CMK (cell line): Measurements from ENCODE around the gene UROC1.

Experiments
- DNase-seq: peaks from one replicate; pipeline ENCODE4 v3.0.0-alpha.2; 2010; ENCODE audit warnings: low read depth

UROC1 gene

GRCh38 chr3:126494970-126495230, 22.7 kb downstream of the UROC1 start:
- DNase-seq, result no peak

GRCh38 chr3:126494204-126494969, 23.2 kb downstream of the UROC1 start:
- no peak for DNase-seq

GRCh38 chr3:126493739-126494138, 23.8 kb downstream of the UROC1 start:
- no peak for DNase-seq

- no peak for DNase-seq
Measured at GRCh38 chr3:126493051-126493450, 24.5 kb downstream of the UROC1 start.

- DNase-seq, result no peak
Measured at GRCh38 chr3:126491221-126492013, 26.2 kb downstream of the UROC1 start.

GRCh38 chr3:126490619-126491018, 27.0 kb downstream of the UROC1 start:
- no peak for DNase-seq

- DNase-seq, result no peak
Measured at GRCh38 chr3:126488886-126489569, 28.5 kb downstream of the UROC1 start.

- no peak for DNase-seq
Measured at GRCh38 chr3:126488185-126488584, 29.4 kb downstream of the UROC1 start.

- no peak for DNase-seq
Measured at GRCh38 chr3:126487151-126487771, 30.3 kb downstream of the UROC1 start.

- no peak for DNase-seq
Measured at GRCh38 chr3:126486360-126486847, 31.2 kb downstream of the UROC1 start.

GRCh38 chr3:126485956-126486355, 31.6 kb downstream of the UROC1 start:
- no peak for DNase-seq

GRCh38 chr3:126485176-126485897, 32.2 kb downstream of the UROC1 start:
- DNase-seq, result no peak

- no peak for DNase-seq
Measured at GRCh38 chr3:126484662-126485061, 32.9 kb downstream of the UROC1 start.

GRCh38 chr3:126484148-126484547, 33.4 kb downstream of the UROC1 start:
- DNase-seq, result no peak

- DNase-seq, result no peak
Measured at GRCh38 chr3:126483321-126483761, 34.2 kb downstream of the UROC1 start.

GRCh38 chr3:126482503-126483255, 34.9 kb downstream of the UROC1 start:
- no peak for DNase-seq

- no peak for DNase-seq
Measured at GRCh38 chr3:126481808-126482502, 35.6 kb downstream of the UROC1 start.

- no peak for DNase-seq
Measured at GRCh38 chr3:126480861-126481260, 36.7 kb downstream of the UROC1 start.

GRCh38 chr3:126480206-126480605, 37.4 kb downstream of the UROC1 start:
- DNase-seq, result no peak

- no peak for DNase-seq
Measured at GRCh38 chr3:126479642-126480041, 37.9 kb downstream of the UROC1 start.
